Measurements from ENCODE around the gene FAM53C. TPM values are rescaled to one million over a fixed set of nuclear protein-coding genes. Genes with fewer than 3 reads are reported as not detected.
"Not testable (repeated sequence)": the region's sequence is repeated elsewhere in the genome, so short reads cannot be mapped to it uniquely, and the experiment has no call there.

The FAM53C gene
- polyA plus RNA-seq, 1 experiment: 30.1 TPM

DNA sequence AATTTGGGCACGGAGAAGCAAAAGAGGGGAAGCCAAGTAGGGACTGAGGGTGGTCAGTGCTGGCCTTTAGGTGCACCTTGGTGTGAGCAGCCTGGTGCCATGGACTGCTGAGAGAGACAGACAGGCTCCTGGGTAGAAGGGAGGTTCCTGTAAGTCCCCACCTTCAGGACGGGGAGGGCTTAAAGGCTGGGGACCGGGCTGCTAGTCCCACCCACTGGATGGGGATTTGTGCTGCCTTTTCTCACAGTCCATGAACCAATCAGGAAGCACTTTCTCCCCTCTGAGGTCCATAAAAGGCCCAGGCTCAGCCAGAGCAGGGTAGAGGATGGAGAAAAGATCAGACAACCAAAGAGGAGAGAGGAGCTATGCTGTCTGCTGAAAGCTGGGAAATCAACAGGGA lies 21.7 kb upstream of the FAM53C start:
- no peaks in the 10 kb centered on the region for H3K27me3 ChIP-seq (ENCODE audit: control insufficient read depth, insufficient read depth, low read length)
- ChIA-PET CTCF (interaction anchor here (0.7 kb wide), 1 partner anchor 249 kb away, joined by 3 read pairs; no protein-coding TSS in a partner anchor), POLR2A (no interaction called here)
- TF ChIP-seq CTCF (IDR thresholded peaks at IDR 0.05; ENCODE audit: insufficient read depth, low read depth, low read length): no peak
- H3K4me3 ChIP-seq (ENCODE audit: low read depth, low read length): no peak overlapping the region
- H3K36me3 ChIP-seq (ENCODE audit: control insufficient read depth, insufficient read depth, low read length): no peaks in the 10 kb centered on the region
- DNase-seq (ENCODE audit: low read depth): no peak

GRCh38 chr5:138318211-138318610 lies 19.9 kb upstream of the FAM53C start:
- H3K27me3 ChIP-seq (ENCODE audit: control insufficient read depth, insufficient read depth, low read length); DNase-seq (ENCODE audit: low read depth); H3K4me3 ChIP-seq (ENCODE audit: low read depth, low read length); H3K36me3 ChIP-seq (ENCODE audit: control insufficient read depth, insufficient read depth, low read length); POLR2A ChIA-PET: not testable (repeated sequence)
- CTCF ChIA-PET: interaction anchor here (0.8 kb wide), 1 partner anchor 17 kb away, joined by 3 read pairs; no protein-coding TSS in a partner anchor

- no peak for DNase-seq (ENCODE audit: low read depth)
- Histone ChIP-seq H3K4me3 (ENCODE audit: low read depth, low read length) (peak overlapping the region; percentile 50), H3K36me3 (ENCODE audit: control insufficient read depth, insufficient read depth, low read length) (no peaks in the 10 kb centered on the region; the same call in 1 of the 2 replicates), H3K27me3 (ENCODE audit: control insufficient read depth, insufficient read depth, low read length) (no peaks in the 10 kb centered on the region)
- no peak for TF ChIP-seq CTCF (IDR thresholded peaks at IDR 0.05; ENCODE audit: insufficient read depth, low read depth, low read length)
- POLR2A ChIA-PET: no interaction called here
- CTCF ChIA-PET: interaction anchor here (2.7 kb wide), 1 partner anchor 21 kb away, joined by 24 read pairs; the partner anchor contains the start of gene KDM3B
These were observed 7.1 kb upstream of the FAM53C start for GRCh38 chr5:138330813-138331448.

- H3K27me3 ChIP-seq (ENCODE audit: control insufficient read depth, insufficient read depth, low read length): no peaks in the 10 kb centered on the region
- ChIA-PET CTCF (interaction anchor here (2.7 kb wide), 1 partner anchor 20 kb away, joined by 24 read pairs; the partner anchor contains the start of gene KDM3B), POLR2A (interaction anchor here (0.6 to 0.8 kb wide), 2 partner anchors 22 to 34 kb away, joined by 3 read pairs; no protein-coding TSS in a partner anchor)
- peak; percentile 99 for DNase-seq (ENCODE audit: low read depth)
- H3K36me3 ChIP-seq (ENCODE audit: control insufficient read depth, insufficient read depth, low read length): no peaks in the 10 kb centered on the region
- H3K4me3 ChIP-seq (ENCODE audit: low read depth, low read length): peak within 1 kb of the TSS; percentile 51
- no peak for TF ChIP-seq CTCF (IDR thresholded peaks at IDR 0.05; ENCODE audit: insufficient read depth, low read depth, low read length)
These were observed 6.4 kb upstream of the FAM53C start, which contains the start of gene CDC25C for GRCh38 chr5:138331449-138332368. Gene CDC25C, minus strand, starts transcription at chr5:138331804. Its CDS starts 624 bp downstream, at chr5:138331180.

DNA sequence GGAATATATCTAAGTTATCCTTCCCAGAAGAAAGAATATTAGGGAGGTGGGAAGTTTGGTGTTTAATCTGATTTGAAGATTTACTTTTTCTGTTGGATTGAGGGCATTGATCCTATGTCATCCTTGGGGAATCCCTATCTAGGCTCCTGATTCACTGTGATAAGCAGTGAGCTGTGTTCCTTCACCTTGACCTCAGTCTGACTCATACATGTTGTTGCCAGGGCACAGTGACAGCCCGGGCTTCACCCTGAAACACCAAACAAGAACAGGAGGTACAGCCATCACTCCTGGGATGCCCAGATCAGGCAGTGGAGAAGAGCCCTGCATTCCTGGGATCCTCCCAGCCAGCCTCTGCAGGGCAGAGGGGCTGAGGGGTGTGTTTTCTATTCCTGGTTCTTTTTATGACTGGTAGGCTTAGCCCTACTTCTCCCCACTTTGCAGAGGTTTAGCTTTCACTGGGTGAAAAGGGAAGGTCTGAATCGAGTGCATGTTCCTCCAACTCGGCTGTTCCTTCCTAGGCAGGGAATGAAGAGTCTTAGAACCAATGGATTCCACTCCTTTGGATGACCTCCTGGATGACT lies 3.1 kb upstream of the FAM53C start:
- H3K4me3 ChIP-seq (ENCODE audit: low read depth, low read length): no peak overlapping the region
- H3K27me3 ChIP-seq (ENCODE audit: control insufficient read depth, insufficient read depth, low read length): no peaks in the 10 kb centered on the region
- TF ChIP-seq CTCF (IDR thresholded peaks at IDR 0.05; ENCODE audit: insufficient read depth, low read depth, low read length): no peak
- ChIA-PET POLR2A (no interaction called here), CTCF (interaction anchor here (0.9 to 2.3 kb wide), 3 partner anchors 17 to 92 kb away, joined by 3 to 7 read pairs (median 4); partner anchors contain the start of gene KDM3B)
- H3K36me3 ChIP-seq (ENCODE audit: control insufficient read depth, insufficient read depth, low read length): no peaks in the 10 kb centered on the region
- DNase-seq (ENCODE audit: low read depth): no peak

Data from BJ (cell line).